ENCODE measurements around the gene BLMH. TPM values are rescaled to one million over a fixed set of nuclear protein-coding genes. Genes with fewer than 3 reads are reported as not detected.

Gene BLMH
- total RNA-seq, 4 donors from 2014 or later: 140 to 188 (median 176) TPM

DNA sequence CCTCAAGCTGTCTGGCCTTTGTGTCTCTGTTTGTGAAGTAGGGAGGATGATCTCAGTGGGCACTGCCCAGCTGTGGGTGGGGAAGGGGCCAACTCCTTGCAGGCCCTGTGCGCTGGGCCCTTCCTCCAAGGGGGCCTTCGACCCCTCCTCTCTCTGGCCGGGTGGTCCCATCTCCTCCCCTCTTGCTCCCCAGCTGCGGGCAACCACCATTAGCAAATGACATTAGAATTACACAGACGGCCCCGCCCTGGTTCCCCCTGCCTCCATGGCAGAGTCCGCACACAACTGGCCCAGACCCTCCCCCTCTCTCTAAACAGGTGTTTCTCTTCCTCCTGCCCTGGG is 53.8 kb downstream of the BLMH start:
- Histone ChIP-seq H3K27me3 (peaks cover 17% of the 10 kb centered on the region), H3K4me1 (peaks cover 31% of the 10 kb centered on the region), H3K4me3 (no peak overlapping the region), H3K9me3 (no peaks in the 10 kb centered on the region), H3K27ac (no peak overlapping the region), H3K36me3 (no peaks in the 10 kb centered on the region)
- TF ChIP-seq, protein P1, sequence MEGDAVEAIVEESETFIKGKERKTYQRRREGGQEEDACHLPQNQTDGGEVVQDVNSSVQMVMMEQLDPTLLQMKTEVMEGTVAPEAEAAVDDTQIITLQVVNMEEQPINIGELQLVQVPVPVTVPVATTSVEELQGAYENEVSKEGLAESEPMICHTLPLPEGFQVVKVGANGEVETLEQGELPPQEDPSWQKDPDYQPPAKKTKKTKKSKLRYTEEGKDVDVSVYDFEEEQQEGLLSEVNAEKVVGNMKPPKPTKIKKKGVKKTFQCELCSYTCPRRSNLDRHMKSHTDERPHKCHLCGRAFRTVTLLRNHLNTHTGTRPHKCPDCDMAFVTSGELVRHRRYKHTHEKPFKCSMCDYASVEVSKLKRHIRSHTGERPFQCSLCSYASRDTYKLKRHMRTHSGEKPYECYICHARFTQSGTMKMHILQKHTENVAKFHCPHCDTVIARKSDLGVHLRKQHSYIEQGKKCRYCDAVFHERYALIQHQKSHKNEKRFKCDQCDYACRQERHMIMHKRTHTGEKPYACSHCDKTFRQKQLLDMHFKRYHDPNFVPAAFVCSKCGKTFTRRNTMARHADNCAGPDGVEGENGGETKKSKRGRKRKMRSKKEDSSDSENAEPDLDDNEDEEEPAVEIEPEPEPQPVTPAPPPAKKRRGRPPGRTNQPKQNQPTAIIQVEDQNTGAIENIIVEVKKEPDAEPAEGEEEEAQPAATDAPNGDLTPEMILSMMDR (IDR thresholded peaks at IDR 0.05): no peak
- no peak for TF ChIP-seq POLR2AphosphoS5 (IDR thresholded peaks at IDR 0.05)
- TF ChIP-seq POLR2A (IDR thresholded peaks at IDR 0.05): no peak
- DNase-seq (ENCODE audit: low spot score in 2 of 2): no peak
- WGBS: 61% methylated on average over 6 of the region's 7 CpGs

DNA sequence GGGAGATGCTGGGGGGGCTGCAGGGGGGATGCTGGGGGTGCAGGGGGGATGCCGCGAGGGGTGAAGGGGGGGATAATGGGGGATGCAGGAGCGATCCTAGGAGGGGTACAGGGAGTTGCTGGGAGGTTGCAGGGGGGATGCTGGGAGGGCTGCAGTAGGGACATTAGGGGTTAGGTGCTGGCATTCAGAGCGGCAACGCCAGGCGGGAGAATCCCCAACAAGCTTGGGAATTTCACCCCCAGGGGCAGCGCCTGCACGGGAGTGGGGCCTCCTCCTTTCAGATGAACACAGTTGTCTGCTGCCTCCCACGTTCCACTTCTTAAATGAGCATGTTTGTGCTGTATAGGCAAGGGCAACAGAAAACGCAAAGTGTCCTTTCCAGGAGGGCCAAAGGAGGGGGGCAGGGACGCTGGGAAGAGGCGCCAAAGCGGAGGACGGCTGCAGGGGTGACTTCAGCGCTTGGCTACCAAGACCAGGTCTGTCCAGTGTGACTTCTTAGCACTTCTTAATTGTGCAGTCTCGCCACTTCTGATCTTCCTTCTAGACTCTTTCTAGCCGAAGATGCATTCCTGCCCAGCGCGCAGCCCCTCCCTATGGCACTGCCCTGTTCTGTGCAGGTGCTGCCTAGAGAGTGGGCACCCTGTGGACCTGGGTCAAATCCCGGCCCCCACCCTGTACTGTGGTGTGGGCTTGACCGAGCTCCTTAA is 54.3 kb downstream of the BLMH start:
- no peaks in the 10 kb centered on the region for H3K9me3 ChIP-seq
- no peaks in the 10 kb centered on the region for H3K36me3 ChIP-seq
- no peak overlapping the region for H3K27ac ChIP-seq
- H3K4me3 ChIP-seq: no peak overlapping the region
- TF ChIP-seq, protein P1 (IDR thresholded peaks at IDR 0.05): no peak
- TF ChIP-seq EP300 (IDR thresholded peaks at IDR 0.05): no peak
- TF ChIP-seq POLR2AphosphoS5 (IDR thresholded peaks at IDR 0.05): no peak
- TF ChIP-seq POLR2A (IDR thresholded peaks at IDR 0.05): no peak
- DNase-seq (ENCODE audit: low spot score in 2 of 2): no peak
- H3K4me1 ChIP-seq: peaks cover 31% of the 10 kb centered on the region
- peaks cover 17% of the 10 kb centered on the region for H3K27me3 ChIP-seq
- WGBS: 23% methylated on average over 20 of the region's 21 CpGs

DNA sequence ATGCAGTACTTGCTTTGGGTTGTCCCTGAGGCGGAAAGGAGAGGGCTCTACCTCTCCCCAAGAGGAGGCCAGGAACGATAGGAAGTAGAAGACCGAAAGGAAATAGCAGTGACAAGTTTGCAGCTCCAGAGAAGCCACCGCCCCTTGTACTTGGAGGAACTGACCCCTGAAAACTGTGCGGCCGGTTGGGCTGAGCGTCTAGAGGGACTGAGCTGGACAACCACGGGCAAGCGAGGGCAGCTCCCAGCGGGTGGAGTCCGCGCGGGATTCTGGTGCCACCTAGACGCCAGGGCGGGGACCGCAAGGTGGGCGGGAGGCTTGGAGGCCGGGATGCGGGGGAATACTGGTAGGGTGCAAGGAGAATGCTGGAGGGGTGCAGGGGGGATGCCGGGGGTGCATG is 55.0 kb downstream of the BLMH start:
- no peaks in the 10 kb centered on the region for H3K9me3 ChIP-seq
- 9% methylated on average over 9 of the region's 20 CpGs for WGBS
- H3K4me1 ChIP-seq: peaks cover 31% of the 10 kb centered on the region
- H3K27me3 ChIP-seq: peaks cover 17% of the 10 kb centered on the region
- no peak overlapping the region for H3K27ac ChIP-seq
- peak in 1 of 2 donors; percentile 73 for DNase-seq (ENCODE audit: low spot score in 2 of 2)
- no peak for TF ChIP-seq POLR2A (IDR thresholded peaks at IDR 0.05)
- TF ChIP-seq, protein P1 (IDR thresholded peaks at IDR 0.05): no peak
- TF ChIP-seq EP300 (IDR thresholded peaks at IDR 0.05): no peak
- TF ChIP-seq POLR2AphosphoS5 (IDR thresholded peaks at IDR 0.05): no peak
- no peaks in the 10 kb centered on the region for H3K36me3 ChIP-seq
- H3K4me3 ChIP-seq: peak overlapping the region; percentile 55

DNA sequence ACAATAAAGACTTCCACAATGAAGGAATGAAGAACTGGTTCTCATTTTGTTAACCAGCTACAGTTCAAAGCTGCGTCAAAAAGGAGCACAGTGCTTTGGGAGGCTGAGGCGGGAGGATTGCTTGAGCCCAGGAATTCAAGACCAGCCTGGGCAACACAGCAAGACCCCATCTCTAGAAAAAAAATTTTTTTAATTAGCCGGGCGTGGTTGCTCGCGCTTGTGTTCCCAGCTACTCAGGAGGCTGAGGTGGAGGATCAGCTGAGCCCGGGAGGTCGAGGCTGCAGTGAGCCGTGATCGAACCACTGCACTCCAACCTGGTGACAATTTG is 55.5 kb downstream of the BLMH start:
- WGBS: 44% methylated on average over 10 of the region's 10 CpGs
- H3K4me3 ChIP-seq: peak overlapping the region; percentile 55
- no peak overlapping the region for H3K27ac ChIP-seq
- DNase-seq (ENCODE audit: low spot score in 2 of 2): no peak
- H3K27me3 ChIP-seq: peaks cover 17% of the 10 kb centered on the region
- H3K36me3 ChIP-seq: no peaks in the 10 kb centered on the region
- TF ChIP-seq EP300 (IDR thresholded peaks at IDR 0.05) (no peak), POLR2AphosphoS5 (IDR thresholded peaks at IDR 0.05) (no peak), POLR2A (IDR thresholded peaks at IDR 0.05) (no peak)
- TF ChIP-seq, protein P1 (IDR thresholded peaks at IDR 0.05): no peak
- H3K4me1 ChIP-seq: peaks cover 31% of the 10 kb centered on the region
- H3K9me3 ChIP-seq: no peaks in the 10 kb centered on the region

DNA sequence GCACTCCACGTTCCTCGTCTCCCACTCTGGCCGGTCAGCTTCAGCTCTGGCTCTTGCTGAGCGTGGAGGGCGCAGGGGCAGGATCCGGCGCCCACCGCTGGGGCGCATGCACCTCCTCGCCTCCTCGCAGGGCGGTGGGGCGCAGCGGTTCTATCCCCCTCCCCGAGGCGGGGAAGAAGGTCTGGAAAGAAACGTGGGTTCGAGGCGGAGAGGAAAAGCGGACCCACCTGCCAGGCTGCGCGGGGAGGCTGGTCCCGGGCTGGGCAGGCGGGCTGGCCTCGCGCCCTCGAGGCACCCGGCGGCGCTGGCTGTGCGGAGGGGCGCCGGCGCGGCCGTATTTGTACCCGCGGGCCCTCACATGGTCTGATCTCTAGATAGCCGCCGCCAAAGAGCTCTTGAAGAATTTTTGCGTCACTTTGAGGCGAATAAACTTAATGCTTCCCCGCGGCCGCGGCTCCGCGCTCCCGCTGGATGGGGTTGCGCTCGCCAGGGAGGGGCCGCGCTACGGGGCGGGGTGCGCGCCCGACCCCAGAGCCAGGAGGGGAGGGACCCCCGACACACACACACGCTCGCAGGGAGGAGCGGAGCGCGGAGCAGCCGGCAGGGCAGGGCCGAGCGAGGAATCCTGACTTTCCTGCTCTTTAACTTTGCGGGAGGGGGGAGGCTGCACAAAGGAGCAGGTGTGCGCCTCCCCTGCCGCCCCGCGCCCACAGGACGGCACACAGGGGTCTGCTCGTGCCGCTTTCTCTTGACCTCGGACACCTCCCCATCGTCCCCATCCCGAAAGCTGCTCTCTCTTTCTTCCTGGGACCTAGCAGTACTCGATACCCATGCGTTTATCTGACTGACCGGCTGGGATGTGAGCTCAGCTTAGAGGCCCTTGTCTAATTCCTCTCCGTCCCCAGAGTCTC is 56.1 kb downstream of the BLMH start, which contains the start of gene SLC6A4:
SLC6A4 (minus strand) TSS at position 312 of the 911 bp plus-strand sequence. CDS start 13,739 bp downstream, outside the sequence.
- TF ChIP-seq, protein P1 (IDR thresholded peaks at IDR 0.05): no peak
- TF ChIP-seq POLR2AphosphoS5 (IDR thresholded peaks at IDR 0.05): no peak
- no peak for TF ChIP-seq POLR2A (IDR thresholded peaks at IDR 0.05)
- no peak for TF ChIP-seq EP300 (IDR thresholded peaks at IDR 0.05)
- Histone ChIP-seq H3K27me3 (peaks cover 17% of the 10 kb centered on the region), H3K9me3 (no peaks in the 10 kb centered on the region), H3K4me3 (peak within 1 kb of the TSS; percentile 55), H3K4me1 (peaks cover 31% of the 10 kb centered on the region), H3K36me3 (no peaks in the 10 kb centered on the region), H3K27ac (no peak within 1 kb of the TSS)
- WGBS: 5% methylated on average over 63 of the region's 82 CpGs
- peak in 1 of 2 donors; percentile 65 for DNase-seq (ENCODE audit: low spot score in 2 of 2)

Data from suprapubic skin (tissue), 4 donors.